ENCODE data around the gene LRRC1.

Gene LRRC1

DNA sequence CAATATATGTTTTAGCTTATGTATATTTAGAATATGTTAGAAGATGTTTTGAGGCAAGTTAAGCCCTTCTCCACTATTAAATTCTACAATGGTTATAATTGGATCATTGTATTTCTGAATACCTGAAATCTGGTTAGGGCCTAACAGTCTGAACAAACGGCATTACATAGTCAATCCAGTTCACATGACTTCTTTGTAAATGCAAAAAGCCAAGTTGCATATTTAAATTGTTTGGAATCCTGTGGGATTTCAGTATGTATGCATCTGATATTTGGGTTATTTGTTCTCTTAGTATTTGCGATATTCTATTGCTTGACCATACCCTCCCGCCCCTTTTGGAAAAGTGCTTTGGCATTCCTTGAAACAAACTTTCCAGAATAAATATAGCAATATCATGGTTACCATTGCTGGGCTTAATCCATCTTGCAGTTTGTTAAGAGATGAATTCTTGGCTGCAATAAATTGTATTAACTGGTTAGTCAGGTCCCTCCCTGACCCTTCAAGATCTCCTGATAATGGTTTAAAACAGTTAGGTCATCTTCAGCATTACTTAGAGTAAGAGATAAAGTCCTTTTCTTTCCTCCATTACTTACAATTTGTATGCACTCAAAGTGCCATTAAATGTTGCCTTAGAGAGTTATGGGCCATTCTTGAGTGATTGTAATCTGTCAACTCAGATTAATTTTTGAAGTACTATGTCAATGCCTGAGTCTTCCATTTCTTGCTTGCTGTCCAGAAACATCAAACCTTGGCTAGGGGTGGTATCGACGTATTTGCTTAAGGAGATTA is 36.5 kb downstream of the LRRC1 start:
- no peaks in the 10 kb centered on the region for H3K36me3 Mint-ChIP-seq (ENCODE audit: low read depth)
- no peaks in the 10 kb centered on the region for H3K27me3 Mint-ChIP-seq (ENCODE audit: low read depth)
- H3K9me3 Mint-ChIP-seq = no peaks in the 10 kb centered on the region
- DNase-seq (ENCODE audit: low spot score) = no peak
- no peak overlapping the region for H3K27ac Mint-ChIP-seq
- H3K4me3 Mint-ChIP-seq = no peak overlapping the region
- H3K4me1 Mint-ChIP-seq (ENCODE audit: low read depth) = no peaks in the 10 kb centered on the region

GRCh38 chr6:53831936-53832660 is 37.3 kb downstream of the LRRC1 start:
- H3K36me3 Mint-ChIP-seq (ENCODE audit: low read depth) = no peaks in the 10 kb centered on the region
- no peak overlapping the region for H3K27ac Mint-ChIP-seq
- DNase-seq (ENCODE audit: low spot score) = no peak
- H3K4me1 Mint-ChIP-seq (ENCODE audit: low read depth) = no peaks in the 10 kb centered on the region
- H3K9me3 Mint-ChIP-seq = no peaks in the 10 kb centered on the region
- H3K27me3 Mint-ChIP-seq (ENCODE audit: low read depth) = no peaks in the 10 kb centered on the region
- no peak overlapping the region for H3K4me3 Mint-ChIP-seq

GRCh38 chr6:53833155-53833554 is 38.4 kb downstream of the LRRC1 start:
- no peaks in the 10 kb centered on the region for H3K9me3 Mint-ChIP-seq

GRCh38 chr6:53834132-53834531 is 39.3 kb downstream of the LRRC1 start:
- Mint-ChIP-seq H3K4me3 (no peak overlapping the region), H3K4me1 (ENCODE audit: low read depth) (no peaks in the 10 kb centered on the region), H3K27ac (no peak overlapping the region), H3K27me3 (ENCODE audit: low read depth) (peaks cover 5% of the 10 kb centered on the region), H3K9me3 (no peaks in the 10 kb centered on the region), H3K36me3 (ENCODE audit: low read depth) (no peaks in the 10 kb centered on the region)
- DNase-seq (ENCODE audit: low spot score) = no peak

More at GRCh38 chr6:53833155-53833554, 38.4 kb downstream of the LRRC1 start:
- Mint-ChIP-seq H3K27me3 (ENCODE audit: low read depth) (peaks cover 3% of the 10 kb centered on the region), H3K36me3 (ENCODE audit: low read depth) (no peaks in the 10 kb centered on the region), H3K4me1 (ENCODE audit: low read depth) (no peaks in the 10 kb centered on the region), H3K27ac (no peak overlapping the region), H3K4me3 (no peak overlapping the region)
- DNase-seq (ENCODE audit: low spot score) = no peak

GRCh38 chr6:53837865-53838769 is 43.3 kb downstream of the LRRC1 start:
- peaks cover 12% of the 10 kb centered on the region for H3K9me3 Mint-ChIP-seq
- no peak overlapping the region for H3K4me3 Mint-ChIP-seq
- H3K27me3 Mint-ChIP-seq (ENCODE audit: low read depth) = peaks cover 5% of the 10 kb centered on the region
- no peaks in the 10 kb centered on the region for H3K36me3 Mint-ChIP-seq (ENCODE audit: low read depth)
- H3K27ac Mint-ChIP-seq = no peak overlapping the region
- DNase-seq (ENCODE audit: low spot score) = no peak
- H3K4me1 Mint-ChIP-seq (ENCODE audit: low read depth) = no peaks in the 10 kb centered on the region

DNA sequence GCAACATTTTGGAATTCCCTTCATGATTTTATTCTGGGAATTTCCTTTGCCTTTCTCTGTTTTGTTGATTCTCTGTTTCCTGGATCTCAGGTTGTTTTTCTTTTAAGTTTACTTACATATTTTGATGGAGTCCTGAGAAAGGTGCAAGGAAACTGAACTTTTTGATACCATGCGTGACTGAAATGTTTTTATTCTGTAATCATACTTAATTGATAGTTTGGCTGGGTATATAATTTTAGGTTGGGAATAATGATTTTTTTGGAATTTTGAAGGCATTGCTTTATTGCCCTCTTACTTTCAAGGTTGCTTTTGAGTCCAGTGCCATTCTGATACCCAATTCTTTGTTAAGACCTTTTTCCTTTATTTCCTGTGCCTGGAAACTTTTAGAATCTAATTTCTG is 45.2 kb downstream of the LRRC1 start:
- peaks cover 12% of the 10 kb centered on the region for H3K9me3 Mint-ChIP-seq
- no peak overlapping the region for H3K27ac Mint-ChIP-seq

GRCh38 chr6:53845280-53846195 is 50.7 kb downstream of the LRRC1 start:
- H3K4me1 Mint-ChIP-seq (ENCODE audit: low read depth) = no peaks in the 10 kb centered on the region
- DNase-seq (ENCODE audit: low spot score) = no peak
- no peaks in the 10 kb centered on the region for H3K27me3 Mint-ChIP-seq (ENCODE audit: low read depth)
- H3K27ac Mint-ChIP-seq = no peak overlapping the region
- no peaks in the 10 kb centered on the region for H3K36me3 Mint-ChIP-seq (ENCODE audit: low read depth)
- no peak overlapping the region for H3K4me3 Mint-ChIP-seq
- peaks cover 3% of the 10 kb centered on the region for H3K9me3 Mint-ChIP-seq

More for the DNA sequence above, 45.2 kb downstream of the LRRC1 start:
- H3K27me3 Mint-ChIP-seq (ENCODE audit: low read depth) = peaks cover 5% of the 10 kb centered on the region
- no peaks in the 10 kb centered on the region for H3K36me3 Mint-ChIP-seq (ENCODE audit: low read depth)
- H3K4me1 Mint-ChIP-seq (ENCODE audit: low read depth) = no peaks in the 10 kb centered on the region
- no peak overlapping the region for H3K4me3 Mint-ChIP-seq
- no peak for DNase-seq (ENCODE audit: low spot score)

DNA sequence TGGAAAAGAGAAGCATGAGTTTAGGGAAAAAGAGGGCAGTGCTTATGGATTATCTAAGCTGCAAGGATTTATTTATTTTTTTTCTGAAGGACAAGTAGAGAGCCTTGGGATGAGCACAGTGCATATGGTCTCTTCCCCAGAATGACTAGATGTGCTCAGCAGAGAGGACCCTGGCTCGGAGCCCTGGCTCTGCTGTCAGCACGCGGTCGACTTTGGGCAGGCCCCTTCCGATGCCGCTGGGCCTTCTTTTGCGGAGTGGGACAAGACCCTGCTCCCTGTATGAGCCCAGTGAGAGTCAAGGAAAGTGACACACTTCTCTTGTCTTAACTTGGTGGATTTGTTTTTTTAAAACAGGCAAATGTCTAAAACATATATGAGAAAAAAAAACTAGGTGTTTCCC is 51.4 kb downstream of the LRRC1 start:
- no peaks in the 10 kb centered on the region for H3K36me3 Mint-ChIP-seq (ENCODE audit: low read depth)
- no peak overlapping the region for H3K27ac Mint-ChIP-seq

DNA sequence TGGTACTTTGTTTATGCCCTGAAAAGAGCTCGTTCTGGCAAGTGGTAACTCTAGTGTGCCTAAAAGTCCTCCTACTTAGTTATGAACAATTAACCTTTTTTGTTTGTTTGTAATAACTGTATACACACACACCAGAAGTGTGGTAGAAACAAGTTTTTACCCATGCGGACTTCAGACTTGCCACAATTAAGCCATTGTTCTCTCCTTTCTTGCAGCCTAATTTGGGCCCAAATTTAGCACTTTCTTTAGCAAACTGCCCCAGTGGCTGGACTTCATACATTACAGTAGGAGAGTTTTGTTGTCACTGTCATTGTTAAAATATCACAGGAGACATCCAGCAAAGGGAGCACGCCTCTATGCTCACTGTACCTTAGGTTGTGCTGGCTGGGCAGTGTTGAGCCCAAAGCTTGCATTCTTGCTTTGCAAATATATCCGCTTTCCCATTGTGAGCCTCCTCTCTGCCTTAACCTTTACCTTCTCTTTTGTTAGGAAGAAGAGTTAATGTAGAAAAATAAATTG is 53.0 kb downstream of the LRRC1 start:
- no peak for DNase-seq (ENCODE audit: low spot score)
- Mint-ChIP-seq H3K4me3 (no peak overlapping the region), H3K4me1 (ENCODE audit: low read depth) (no peaks in the 10 kb centered on the region), H3K27me3 (ENCODE audit: low read depth) (no peaks in the 10 kb centered on the region), H3K27ac (no peak overlapping the region), H3K9me3 (no peaks in the 10 kb centered on the region), H3K36me3 (ENCODE audit: low read depth) (no peaks in the 10 kb centered on the region)

More for the DNA sequence above, 51.4 kb downstream of the LRRC1 start:
- Mint-ChIP-seq H3K9me3 (no peaks in the 10 kb centered on the region), H3K27me3 (ENCODE audit: low read depth) (no peaks in the 10 kb centered on the region), H3K4me1 (ENCODE audit: low read depth) (no peaks in the 10 kb centered on the region), H3K4me3 (no peak overlapping the region)
- no peak for DNase-seq (ENCODE audit: low spot score)

- no peak for DNase-seq (ENCODE audit: low spot score)
- H3K4me1 Mint-ChIP-seq (ENCODE audit: low read depth) = peaks cover 16% of the 10 kb centered on the region
- no peak overlapping the region for H3K27ac Mint-ChIP-seq
- no peaks in the 10 kb centered on the region for H3K27me3 Mint-ChIP-seq (ENCODE audit: low read depth)
- no peak overlapping the region for H3K4me3 Mint-ChIP-seq
- H3K9me3 Mint-ChIP-seq = no peaks in the 10 kb centered on the region
- no peaks in the 10 kb centered on the region for H3K36me3 Mint-ChIP-seq (ENCODE audit: low read depth)
Observed at GRCh38 chr6:53850527-53850926, 55.7 kb downstream of the LRRC1 start.

DNA sequence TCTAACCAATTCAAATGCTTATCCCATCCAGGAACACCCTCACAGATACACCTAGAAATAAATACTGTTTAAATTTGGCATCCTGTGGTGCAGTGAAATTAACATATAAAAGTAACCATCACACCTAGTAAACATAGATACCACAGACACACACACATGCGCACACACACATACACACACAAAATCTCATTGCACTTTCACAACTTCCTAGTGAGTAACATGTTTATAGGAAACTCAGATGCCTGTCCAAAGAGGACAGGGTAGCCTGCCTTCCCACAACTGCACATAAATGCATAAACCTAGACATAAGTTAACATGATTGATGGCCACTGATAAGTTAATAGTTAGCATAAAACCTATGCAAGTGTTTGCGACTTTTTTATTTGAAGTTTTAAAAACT is 56.8 kb downstream of the LRRC1 start:
- no peaks in the 10 kb centered on the region for H3K36me3 Mint-ChIP-seq (ENCODE audit: low read depth)
- H3K9me3 Mint-ChIP-seq = no peaks in the 10 kb centered on the region

GRCh38 chr6:53852805-53853204 is 58.0 kb downstream of the LRRC1 start:
- no peak overlapping the region for H3K4me3 Mint-ChIP-seq
- H3K27me3 Mint-ChIP-seq (ENCODE audit: low read depth) = no peaks in the 10 kb centered on the region
- H3K36me3 Mint-ChIP-seq (ENCODE audit: low read depth) = no peaks in the 10 kb centered on the region
- no peak for DNase-seq (ENCODE audit: low spot score)
- peaks cover 18% of the 10 kb centered on the region for H3K4me1 Mint-ChIP-seq (ENCODE audit: low read depth)
- H3K27ac Mint-ChIP-seq = no peak overlapping the region
- H3K9me3 Mint-ChIP-seq = no peaks in the 10 kb centered on the region

More for the DNA sequence above, 56.8 kb downstream of the LRRC1 start:
- H3K4me1 Mint-ChIP-seq (ENCODE audit: low read depth) = peaks cover 18% of the 10 kb centered on the region
- H3K4me3 Mint-ChIP-seq = no peak overlapping the region
- no peak for DNase-seq (ENCODE audit: low spot score)
- no peak overlapping the region for H3K27ac Mint-ChIP-seq
- no peaks in the 10 kb centered on the region for H3K27me3 Mint-ChIP-seq (ENCODE audit: low read depth)

All from T-helper 2 cell treated with Interferon-gamma antibody and Interleukin-4, amounts not matched to agents 5 μg/mL and 100 μg/mL, for 36 hours (primary cell).